Measurements from ENCODE around the gene RAB25.

Gene RAB25

DNA sequence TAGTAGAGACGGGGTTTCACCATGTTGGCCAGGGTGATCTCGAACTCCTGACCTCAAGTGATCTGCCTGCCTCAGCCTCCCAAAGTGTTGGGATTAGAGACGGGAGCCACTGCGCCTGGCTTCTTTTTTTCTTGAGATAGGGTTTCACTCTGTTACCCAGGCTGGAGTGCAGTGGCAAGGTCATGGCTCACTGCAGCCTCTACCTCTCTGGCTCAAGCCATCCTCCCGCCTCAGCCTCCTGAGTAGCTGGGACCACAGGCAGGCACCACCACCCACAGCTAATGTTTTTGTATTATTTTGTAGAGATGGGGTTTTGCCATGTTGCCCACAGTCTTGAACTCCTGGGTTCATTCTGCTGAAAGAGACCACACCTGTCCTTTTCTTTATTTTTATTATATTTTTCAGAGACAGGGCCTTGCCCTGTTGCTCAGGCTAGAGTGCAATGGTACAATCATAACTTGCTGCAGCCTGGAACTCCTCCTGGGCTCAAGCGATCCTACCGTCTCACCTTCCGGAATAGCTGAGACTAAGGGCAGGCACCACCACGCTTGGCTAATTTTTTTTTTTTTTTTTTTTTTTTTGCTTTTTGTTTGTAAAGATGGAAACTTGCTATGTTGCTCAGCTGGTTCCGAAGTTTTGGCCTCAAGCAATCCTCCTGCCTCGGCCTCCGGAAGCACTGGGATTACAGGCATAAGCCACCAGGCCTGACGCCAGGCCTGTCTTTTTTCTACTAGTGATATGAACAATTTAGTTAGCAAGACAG lies 56.6 kb downstream of the RAB25 start:
- DNase-seq (ENCODE audit: low read depth), result no peak

GRCh38 chr1:156118177-156118868 lies 57.4 kb downstream of the RAB25 start:
- DNase-seq (ENCODE audit: low read depth), result no peak

- no peak for DNase-seq (ENCODE audit: low read depth)
These were observed 58.7 kb downstream of the RAB25 start for GRCh38 chr1:156119503-156120209.

All from T follicular helper cell (primary cell).